Type B pancreatic cell (in vitro differentiated cells): ENCODE measurements around the gene TNFRSF11A. TPM values are rescaled to one million over a fixed set of nuclear protein-coding genes. Genes with fewer than 3 reads are reported as not detected.
A peak's percentile ranks its signal among the peaks of the same experiment; 100 is the strongest.

ENCODE experiments used
- DNase-seq: peaks from one replicate; pipeline ENCODE4 v3.0.0; 2021; ENCODE audit warnings: mixed read lengths; ENCODE audit not compliant: unreplicated experiment; ENCODE audit errors: extremely low spot score
- H3K27ac Mint-ChIP-seq: 2 replicates; pipeline ENCODE4 v1.8.0; 2021; ENCODE audit warnings: mild to moderate bottlenecking, mixed read lengths
- H3K27me3 Mint-ChIP-seq: 2 replicates; pipeline ENCODE4 v1.8.0; 2021; ENCODE audit warnings: mixed read lengths
- H3K36me3 Mint-ChIP-seq: 2 replicates; pipeline ENCODE4 v1.8.0; 2021; ENCODE audit warnings: mixed read lengths
- H3K4me1 Mint-ChIP-seq: one replicate; pipeline ENCODE4 v1.8.0; 2021; ENCODE audit warnings: mixed read lengths; ENCODE audit not compliant: unreplicated experiment
- H3K4me3 Mint-ChIP-seq: 2 replicates; pipeline ENCODE4 v1.8.0; 2021; ENCODE audit warnings: mild to moderate bottlenecking, mixed read lengths
- H3K9me3 Mint-ChIP-seq: 2 replicates; pipeline ENCODE4 v1.8.0; 2021; ENCODE audit warnings: mixed read lengths
- CTCF ChIP-seq: fragments of 200-600 bp; sonication (generic); conservative IDR thresholded peaks from 2 replicates; pipeline ENCODE4 v1.5.0; 2021; ENCODE audit warnings: antibody characterized with exemption, mild to moderate bottlenecking
- total RNA-seq: library from RNA; stranded (reverse); gene quantifications from 2 replicates; pipeline ENCODE4 v1.2.1, GENCODE V29; 2021; ENCODE audit warnings: low replicate concordance

The TNFRSF11A gene
- total RNA-seq, 1 donor from 2014 or later = 3.5 TPM

GRCh38 chr18:62399276-62399675 is 74.2 kb downstream of the TNFRSF11A start:
- no peaks in the 10 kb centered on the region for H3K27me3 Mint-ChIP-seq
- DNase-seq = no peak
- H3K4me3 Mint-ChIP-seq = no peak overlapping the region
- TF ChIP-seq CTCF = no peak
- no peaks in the 10 kb centered on the region for H3K36me3 Mint-ChIP-seq
- no peaks in the 10 kb centered on the region for H3K4me1 Mint-ChIP-seq
- peaks cover 5% of the 10 kb centered on the region for H3K9me3 Mint-ChIP-seq
- H3K27ac Mint-ChIP-seq = no peak overlapping the region

DNA sequence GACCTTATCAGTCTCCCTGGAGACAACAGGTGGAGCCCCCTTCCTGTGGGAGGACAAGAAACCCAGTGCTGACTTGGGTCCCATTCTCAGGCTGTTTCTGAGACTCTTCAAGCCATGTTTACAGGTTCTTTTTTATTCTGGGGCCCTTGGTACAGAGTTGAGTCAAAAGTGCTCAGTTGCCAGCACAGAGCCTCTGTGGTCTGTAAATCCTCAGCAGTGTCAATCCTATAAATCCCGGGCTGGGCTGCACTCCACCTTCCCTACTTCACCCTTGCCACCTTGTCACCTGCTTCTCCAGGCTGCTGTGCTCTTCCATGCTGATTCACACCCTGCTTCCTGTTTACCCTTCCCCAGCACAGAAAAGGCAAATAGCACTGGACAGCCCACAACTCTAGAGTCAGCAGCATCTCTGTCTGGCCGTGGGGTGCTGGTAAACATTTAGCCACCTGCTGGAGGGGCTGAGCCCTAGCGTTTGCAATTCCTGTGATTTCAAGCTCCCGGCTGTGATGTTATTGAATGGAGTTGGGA is 74.7 kb downstream of the TNFRSF11A start:
- DNase-seq = no peak
- no peaks in the 10 kb centered on the region for H3K4me1 Mint-ChIP-seq
- no peak overlapping the region for H3K4me3 Mint-ChIP-seq
- peak; percentile 57 for TF ChIP-seq CTCF
- peaks cover 5% of the 10 kb centered on the region for H3K9me3 Mint-ChIP-seq
- no peaks in the 10 kb centered on the region for H3K27me3 Mint-ChIP-seq
- H3K27ac Mint-ChIP-seq = no peak overlapping the region
- no peaks in the 10 kb centered on the region for H3K36me3 Mint-ChIP-seq

GRCh38 chr18:62400916-62401315 is 75.8 kb downstream of the TNFRSF11A start:
- H3K27ac Mint-ChIP-seq = no peak overlapping the region
- no peak for TF ChIP-seq CTCF
- peaks cover 5% of the 10 kb centered on the region for H3K9me3 Mint-ChIP-seq
- H3K4me1 Mint-ChIP-seq = no peaks in the 10 kb centered on the region
- no peaks in the 10 kb centered on the region for H3K36me3 Mint-ChIP-seq
- H3K27me3 Mint-ChIP-seq = no peaks in the 10 kb centered on the region
- H3K4me3 Mint-ChIP-seq = no peak overlapping the region
- no peak for DNase-seq

GRCh38 chr18:62402342-62402948 is 77.3 kb downstream of the TNFRSF11A start:
- Mint-ChIP-seq H3K36me3 (no peaks in the 10 kb centered on the region), H3K27ac (no peak overlapping the region), H3K9me3 (peaks cover 5% of the 10 kb centered on the region), H3K4me1 (no peaks in the 10 kb centered on the region), H3K4me3 (no peak overlapping the region), H3K27me3 (no peaks in the 10 kb centered on the region)
- DNase-seq = no peak
- no peak for TF ChIP-seq CTCF

GRCh38 chr18:62403120-62403519 is 78.0 kb downstream of the TNFRSF11A start:
- H3K36me3 Mint-ChIP-seq = no peaks in the 10 kb centered on the region
- peaks cover 5% of the 10 kb centered on the region for H3K9me3 Mint-ChIP-seq
- no peak for DNase-seq
- no peak for TF ChIP-seq CTCF
- no peaks in the 10 kb centered on the region for H3K4me1 Mint-ChIP-seq
- no peak overlapping the region for H3K27ac Mint-ChIP-seq
- H3K4me3 Mint-ChIP-seq = no peak overlapping the region
- no peaks in the 10 kb centered on the region for H3K27me3 Mint-ChIP-seq
